Measurements from ENCODE around the gene LAMTOR3.

The LAMTOR3 gene

GRCh38 chr4:99861120-99861905, 32.9 kb downstream of the LAMTOR3 start:
- DNase-seq, result no peak

- no peak for DNase-seq
Measured at GRCh38 chr4:99860521-99860920, 33.7 kb downstream of the LAMTOR3 start.

GRCh38 chr4:99859618-99860017, 34.6 kb downstream of the LAMTOR3 start:
- no peak for DNase-seq

- no peak for DNase-seq
Measured at GRCh38 chr4:99857307-99857706, 36.9 kb downstream of the LAMTOR3 start.

GRCh38 chr4:99856166-99856565, 38.1 kb downstream of the LAMTOR3 start:
- peak; percentile 15 for DNase-seq

- DNase-seq, result no peak
Measured at GRCh38 chr4:99855678-99856077, 38.5 kb downstream of the LAMTOR3 start.

- no peak for DNase-seq
Measured at GRCh38 chr4:99853999-99854398, 40.2 kb downstream of the LAMTOR3 start.

GRCh38 chr4:99853190-99853589, 41.0 kb downstream of the LAMTOR3 start:
- no peak for DNase-seq

GRCh38 chr4:99852199-99852749, 42.0 kb downstream of the LAMTOR3 start:
- DNase-seq, result no peak

GRCh38 chr4:99848591-99849001, 45.6 kb downstream of the LAMTOR3 start:
- DNase-seq, result no peak

GRCh38 chr4:99847362-99847976, 46.8 kb downstream of the LAMTOR3 start:
- no peak for DNase-seq

GRCh38 chr4:99846891-99847290, 47.3 kb downstream of the LAMTOR3 start:
- no peak for DNase-seq

- DNase-seq, result no peak
Measured at GRCh38 chr4:99845708-99846469, 48.3 kb downstream of the LAMTOR3 start.

- no peak for DNase-seq
Measured at GRCh38 chr4:99845179-99845578, 49.0 kb downstream of the LAMTOR3 start.

GRCh38 chr4:99844048-99844447, 50.2 kb downstream of the LAMTOR3 start:
- no peak for DNase-seq

- no peak for DNase-seq
Measured at GRCh38 chr4:99843413-99843812, 50.8 kb downstream of the LAMTOR3 start.

GRCh38 chr4:99841129-99841528, 53.1 kb downstream of the LAMTOR3 start:
- no peak for DNase-seq

GRCh38 chr4:99838927-99839326, 55.3 kb downstream of the LAMTOR3 start:
- no peak for DNase-seq

GRCh38 chr4:99835942-99836341, 58.3 kb downstream of the LAMTOR3 start:
- DNase-seq, result no peak

- DNase-seq, result no peak
Measured at GRCh38 chr4:99834569-99834968, 59.7 kb downstream of the LAMTOR3 start.

- no peak for DNase-seq
Measured at GRCh38 chr4:99833756-99834155, 60.5 kb downstream of the LAMTOR3 start.

GRCh38 chr4:99832758-99833157, 61.5 kb downstream of the LAMTOR3 start:
- DNase-seq, result no peak

GRCh38 chr4:99832321-99832720, 61.9 kb downstream of the LAMTOR3 start:
- DNase-seq, result peak; percentile 3
